ENCODE results near the gene CAV3. TPM values are rescaled to one million over a fixed set of nuclear protein-coding genes. Genes with fewer than 3 reads are reported as not detected.

The CAV3 gene
- total RNA-seq, 2 experiments from 2014 or later = not detected

DNA sequence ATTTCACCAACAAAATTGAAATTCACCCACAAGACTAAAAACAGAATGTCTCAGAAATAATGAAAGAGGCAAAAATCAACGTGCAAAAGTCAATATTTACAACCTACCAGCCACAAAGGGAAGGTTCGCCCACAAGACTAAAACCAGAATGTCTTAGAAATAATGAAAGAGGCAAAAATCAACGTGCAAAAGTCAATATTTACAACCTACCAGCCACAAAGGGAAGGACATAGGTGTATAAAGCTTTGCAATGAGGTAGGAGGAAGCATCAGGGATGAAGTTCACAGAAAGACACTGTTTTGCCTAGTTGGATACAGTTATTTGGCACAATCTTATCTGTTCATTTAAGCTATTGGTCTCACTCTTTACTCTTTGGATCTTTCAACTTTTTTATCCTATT is 21.5 kb downstream of the CAV3 start:
- Histone ChIP-seq H3K4me1 (ENCODE audit: insufficient read depth, low read length) (no peaks in the 10 kb centered on the region), H3K36me3 (ENCODE audit: insufficient read depth, low read length) (no peaks in the 10 kb centered on the region), H3K4me3 (ENCODE audit: low read length) (no peak overlapping the region), H3K27ac (ENCODE audit: low read depth in 1 of 2, low read length in 2 of 2) (no peak overlapping the region), H3K27me3 (ENCODE audit: control insufficient read depth in 1 of 2, insufficient read depth in 2 of 2, low read length in 2 of 2) (no peaks in the 10 kb centered on the region), H3K9me3 (ENCODE audit: control insufficient read depth in 1 of 2, insufficient read depth in 1 of 2, low read length in 2 of 2) (no peaks in the 10 kb centered on the region)
- Mint-ChIP-seq H3K27ac (no peak overlapping the region), H3K4me3 (no peak overlapping the region), H3K4me1 (ENCODE audit: low read depth) (no peaks in the 10 kb centered on the region), H3K27me3 (peaks cover 5% of the 10 kb centered on the region), H3K36me3 (ENCODE audit: low read depth) (no peaks in the 10 kb centered on the region), H3K9me3 (no peaks in the 10 kb centered on the region)
- ATAC-seq (ENCODE audit: poor library complexity) (no peak), DNase-seq (no peak)
- ChIA-PET POLR2A (no interaction called here), CTCF (no interaction called here)
- TF ChIP-seq, protein P1, sequence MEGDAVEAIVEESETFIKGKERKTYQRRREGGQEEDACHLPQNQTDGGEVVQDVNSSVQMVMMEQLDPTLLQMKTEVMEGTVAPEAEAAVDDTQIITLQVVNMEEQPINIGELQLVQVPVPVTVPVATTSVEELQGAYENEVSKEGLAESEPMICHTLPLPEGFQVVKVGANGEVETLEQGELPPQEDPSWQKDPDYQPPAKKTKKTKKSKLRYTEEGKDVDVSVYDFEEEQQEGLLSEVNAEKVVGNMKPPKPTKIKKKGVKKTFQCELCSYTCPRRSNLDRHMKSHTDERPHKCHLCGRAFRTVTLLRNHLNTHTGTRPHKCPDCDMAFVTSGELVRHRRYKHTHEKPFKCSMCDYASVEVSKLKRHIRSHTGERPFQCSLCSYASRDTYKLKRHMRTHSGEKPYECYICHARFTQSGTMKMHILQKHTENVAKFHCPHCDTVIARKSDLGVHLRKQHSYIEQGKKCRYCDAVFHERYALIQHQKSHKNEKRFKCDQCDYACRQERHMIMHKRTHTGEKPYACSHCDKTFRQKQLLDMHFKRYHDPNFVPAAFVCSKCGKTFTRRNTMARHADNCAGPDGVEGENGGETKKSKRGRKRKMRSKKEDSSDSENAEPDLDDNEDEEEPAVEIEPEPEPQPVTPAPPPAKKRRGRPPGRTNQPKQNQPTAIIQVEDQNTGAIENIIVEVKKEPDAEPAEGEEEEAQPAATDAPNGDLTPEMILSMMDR (IDR thresholded peaks at IDR 0.05) = no peak
- intact Hi-C loops (cut with DNase I, micrococcal nuclease) = no loop called here

DNA sequence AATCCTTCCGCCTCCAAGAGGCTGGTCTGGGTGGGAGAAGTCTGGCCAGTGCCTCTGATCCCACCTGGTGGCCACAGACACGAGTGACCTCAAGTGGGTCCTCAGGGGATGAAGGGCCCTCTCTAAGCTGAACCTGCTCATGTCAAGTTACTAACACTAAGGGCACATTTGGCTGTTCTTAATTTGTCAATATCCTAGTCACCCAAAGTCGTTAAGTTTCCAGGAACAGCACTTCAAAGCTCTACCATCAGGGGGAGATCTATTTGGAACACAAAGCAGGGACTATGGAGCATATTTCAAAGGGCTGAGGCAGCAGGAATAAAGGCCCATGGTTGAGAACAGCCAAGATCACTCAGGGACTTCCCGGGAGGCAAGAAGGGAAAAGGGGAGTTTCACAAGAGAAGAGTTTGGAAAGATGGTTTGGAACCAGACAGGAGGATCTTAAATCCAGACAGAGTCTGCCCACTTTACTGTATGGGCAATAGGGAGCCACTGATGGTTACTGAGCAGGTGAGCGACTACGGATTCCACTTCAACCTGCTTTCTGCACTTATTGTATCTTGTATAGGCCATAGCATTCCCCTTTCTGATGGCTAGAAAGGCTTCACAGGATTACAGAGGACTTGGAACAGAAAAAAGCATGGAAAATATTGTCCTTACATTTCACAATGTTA is 22.1 kb downstream of the CAV3 start:
- Histone ChIP-seq H3K4me1 (ENCODE audit: insufficient read depth, low read length) (no peaks in the 10 kb centered on the region), H3K36me3 (ENCODE audit: insufficient read depth, low read length) (no peaks in the 10 kb centered on the region), H3K27ac (ENCODE audit: low read depth in 1 of 2, low read length in 2 of 2) (no peak overlapping the region), H3K27me3 (ENCODE audit: control insufficient read depth in 1 of 2, insufficient read depth in 2 of 2, low read length in 2 of 2) (no peaks in the 10 kb centered on the region), H3K4me3 (ENCODE audit: low read length) (no peak overlapping the region), H3K9me3 (ENCODE audit: control insufficient read depth in 1 of 2, insufficient read depth in 1 of 2, low read length in 2 of 2) (no peaks in the 10 kb centered on the region)
- no peaks in the 10 kb centered on the region for H3K9me3 Mint-ChIP-seq
- no peak overlapping the region for H3K4me3 Mint-ChIP-seq
- no peaks in the 10 kb centered on the region for H3K36me3 Mint-ChIP-seq (ENCODE audit: low read depth)
- peaks cover 5% of the 10 kb centered on the region for H3K27me3 Mint-ChIP-seq
- ChIA-PET POLR2A (no interaction called here), CTCF (no interaction called here)
- TF ChIP-seq, protein P1 (IDR thresholded peaks at IDR 0.05) = no peak
- no peaks in the 10 kb centered on the region for H3K4me1 Mint-ChIP-seq (ENCODE audit: low read depth)
- ATAC-seq (ENCODE audit: poor library complexity) (no peak), DNase-seq (no peak)
- intact Hi-C loops (cut with DNase I, micrococcal nuclease) = no loop called here
- H3K27ac Mint-ChIP-seq = no peak overlapping the region

DNA sequence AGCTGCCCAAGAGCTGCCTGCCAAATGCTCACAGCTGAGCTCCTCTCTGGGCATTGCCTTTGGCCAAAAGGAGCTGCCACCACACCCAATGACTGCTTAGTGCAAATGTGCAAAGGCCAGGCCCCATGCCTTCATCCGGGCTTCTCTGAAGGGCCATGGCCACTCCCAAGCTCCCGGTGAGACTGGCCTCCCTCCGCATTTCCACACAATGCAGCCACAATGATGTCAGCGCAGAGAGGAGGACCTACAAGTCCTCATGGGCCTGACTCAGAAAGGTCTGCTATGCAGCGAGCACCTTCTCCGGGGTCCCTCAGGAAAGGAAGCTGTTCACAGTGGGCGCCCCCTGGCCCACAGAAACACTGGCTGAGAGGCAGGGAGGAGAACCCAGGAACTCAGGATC is 23.1 kb downstream of the CAV3 start:
- no peaks in the 10 kb centered on the region for H3K9me3 Mint-ChIP-seq
- intact Hi-C loops (cut with DNase I, micrococcal nuclease) = no loop called here
- TF ChIP-seq, protein P1 (IDR thresholded peaks at IDR 0.05) = no peak
- H3K4me3 ChIP-seq (ENCODE audit: low read length) = no peak overlapping the region
- CTCF ChIA-PET = no interaction called here
- peaks cover 5% of the 10 kb centered on the region for H3K27me3 Mint-ChIP-seq
- no peaks in the 10 kb centered on the region for H3K36me3 ChIP-seq (ENCODE audit: insufficient read depth, low read length)
- POLR2A ChIA-PET = no interaction called here
- ATAC-seq (ENCODE audit: poor library complexity) (no peak), DNase-seq (no peak)
- H3K4me1 ChIP-seq (ENCODE audit: insufficient read depth, low read length) = no peaks in the 10 kb centered on the region
- H3K9me3 ChIP-seq (ENCODE audit: control insufficient read depth in 1 of 2, insufficient read depth in 1 of 2, low read length in 2 of 2) = peaks cover 0 to under 1% of the 10 kb centered on the region in 2 experiments
- H3K27ac ChIP-seq (ENCODE audit: low read depth in 1 of 2, low read length in 2 of 2) = no peak overlapping the region
- no peak overlapping the region for H3K27ac Mint-ChIP-seq
- H3K36me3 Mint-ChIP-seq (ENCODE audit: low read depth) = no peaks in the 10 kb centered on the region
- no peaks in the 10 kb centered on the region for H3K27me3 ChIP-seq (ENCODE audit: control insufficient read depth in 1 of 2, insufficient read depth in 2 of 2, low read length in 2 of 2)
- no peaks in the 10 kb centered on the region for H3K4me1 Mint-ChIP-seq (ENCODE audit: low read depth)
- H3K4me3 Mint-ChIP-seq = no peak overlapping the region

Measured in CD4-positive, alpha-beta T cell (primary cell).